HepG2 (cell line): ENCODE data around the gene ADRA1B.

Experiments used
- POLR2AphosphoS5 ChIP-seq: IDR thresholded peaks from 2 replicates; pipeline ENCODE4 v1.6.1; 2012; ENCODE audit warnings: low read depth, low read length
- TAF1 ChIP-seq: sonication (generic); formaldehyde crosslinking; IDR thresholded peaks from 2 replicates; pipeline ENCODE4 v1.4.0; 2020; ENCODE audit warnings: missing genetic modification reagents
- ZNF263 ChIP-seq: sonication (generic); formaldehyde crosslinking; IDR thresholded peaks from 2 replicates; pipeline ENCODE4 v1.4.0; 2020; ENCODE audit warnings: missing genetic modification reagents
- ZNF431 ChIP-seq: sonication (generic); formaldehyde crosslinking; IDR thresholded peaks from 2 replicates; pipeline ENCODE4 v1.9.0; 2022; ENCODE audit warnings: missing genetic modification reagents, low read depth, mild to moderate bottlenecking, borderline replicate concordance
- TF ChIP-seq, protein P1 (sequence below): sonication (generic); formaldehyde crosslinking; IDR thresholded peaks from 2 replicates; pipeline ENCODE4 v1.5.0; 2020; ENCODE audit warnings: mild to moderate bottlenecking, missing genetic modification reagents, moderate library complexity
- TF ChIP-seq, protein P2 (sequence below): sonication (generic); formaldehyde crosslinking; IDR thresholded peaks from 2 replicates; pipeline ENCODE4 v1.4.0; 2020; ENCODE audit warnings: missing genetic modification reagents

DNA sequence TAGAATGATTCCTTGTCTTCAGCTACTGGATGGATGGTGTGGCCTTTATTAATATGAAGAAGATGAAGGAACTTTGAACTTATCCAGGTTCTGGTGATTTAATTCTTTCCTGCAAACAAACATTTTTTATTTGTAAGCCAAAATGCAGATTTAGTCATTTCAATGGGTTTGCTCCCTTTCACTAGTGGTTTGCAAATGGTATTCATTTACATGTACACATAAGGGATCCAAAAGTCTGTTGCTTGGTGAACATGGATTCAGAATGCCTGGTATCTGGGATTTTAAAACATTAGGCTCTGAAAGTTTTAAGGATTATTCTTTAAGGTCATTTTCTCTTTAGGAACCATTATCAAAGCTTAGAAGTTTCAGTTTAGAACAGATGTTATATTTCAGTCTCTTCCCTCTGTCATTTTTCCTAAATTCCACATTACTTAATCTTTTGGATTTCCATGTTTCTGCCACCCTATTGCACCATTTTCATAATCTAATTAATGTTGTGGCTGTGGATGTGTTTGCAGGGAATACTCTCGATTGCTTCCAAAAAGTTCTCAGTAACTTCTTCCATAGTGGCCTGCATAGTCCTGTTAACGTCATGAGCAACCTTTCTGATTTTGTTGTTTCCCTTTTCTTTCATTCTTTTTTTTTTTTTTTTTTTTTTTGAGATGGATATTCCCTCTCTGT, 102.8 kb downstream of the ADRA1B start:
- TF ChIP-seq, protein P1, sequence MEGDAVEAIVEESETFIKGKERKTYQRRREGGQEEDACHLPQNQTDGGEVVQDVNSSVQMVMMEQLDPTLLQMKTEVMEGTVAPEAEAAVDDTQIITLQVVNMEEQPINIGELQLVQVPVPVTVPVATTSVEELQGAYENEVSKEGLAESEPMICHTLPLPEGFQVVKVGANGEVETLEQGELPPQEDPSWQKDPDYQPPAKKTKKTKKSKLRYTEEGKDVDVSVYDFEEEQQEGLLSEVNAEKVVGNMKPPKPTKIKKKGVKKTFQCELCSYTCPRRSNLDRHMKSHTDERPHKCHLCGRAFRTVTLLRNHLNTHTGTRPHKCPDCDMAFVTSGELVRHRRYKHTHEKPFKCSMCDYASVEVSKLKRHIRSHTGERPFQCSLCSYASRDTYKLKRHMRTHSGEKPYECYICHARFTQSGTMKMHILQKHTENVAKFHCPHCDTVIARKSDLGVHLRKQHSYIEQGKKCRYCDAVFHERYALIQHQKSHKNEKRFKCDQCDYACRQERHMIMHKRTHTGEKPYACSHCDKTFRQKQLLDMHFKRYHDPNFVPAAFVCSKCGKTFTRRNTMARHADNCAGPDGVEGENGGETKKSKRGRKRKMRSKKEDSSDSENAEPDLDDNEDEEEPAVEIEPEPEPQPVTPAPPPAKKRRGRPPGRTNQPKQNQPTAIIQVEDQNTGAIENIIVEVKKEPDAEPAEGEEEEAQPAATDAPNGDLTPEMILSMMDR (CRISPR knock-in tag) = no peak
- no peak for TF ChIP-seq ZNF431 (CRISPR knock-in tag)
- no peak for TF ChIP-seq TAF1 (CRISPR knock-in tag)
- TF ChIP-seq, protein P2, sequence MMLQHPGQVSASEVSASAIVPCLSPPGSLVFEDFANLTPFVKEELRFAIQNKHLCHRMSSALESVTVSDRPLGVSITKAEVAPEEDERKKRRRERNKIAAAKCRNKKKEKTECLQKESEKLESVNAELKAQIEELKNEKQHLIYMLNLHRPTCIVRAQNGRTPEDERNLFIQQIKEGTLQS (CRISPR knock-in tag) = no peak
- TF ChIP-seq POLR2AphosphoS5 = no peak
- TF ChIP-seq ZNF263 (CRISPR knock-in tag) = no peak
